GM18511 (cell line): ENCODE measurements around the gene FUOM.
"Not testable (repeated sequence)": the region's sequence is repeated elsewhere in the genome, so short reads cannot be mapped to it uniquely, and the experiment has no call there.

Experiments
- ATAC-seq: cut with Tn5 transposase; IDR thresholded peaks from one replicate; pipeline ENCODE4 v1.9.1; 2021; ENCODE audit warnings: mild to moderate bottlenecking, moderate library complexity; ENCODE audit not compliant: unreplicated experiment

The FUOM gene

GRCh38 chr10:133335246-133336117 is 22.3 kb downstream of the FUOM start:
- no peak for ATAC-seq

GRCh38 chr10:133334503-133335245 is 23.1 kb downstream of the FUOM start:
- no peak for ATAC-seq

GRCh38 chr10:133332936-133333699 is 24.7 kb downstream of the FUOM start:
- no peak for ATAC-seq

- ATAC-seq = peak; percentile 94
Observed at GRCh38 chr10:133329491-133330202, 28.2 kb downstream of the FUOM start.

GRCh38 chr10:133328358-133329343 is 29.2 kb downstream of the FUOM start:
- no peak for ATAC-seq

GRCh38 chr10:133327651-133328357 is 30.0 kb downstream of the FUOM start:
- ATAC-seq = no peak

GRCh38 chr10:133326745-133327650 is 30.8 kb downstream of the FUOM start:
- ATAC-seq = no peak

GRCh38 chr10:133326223-133326551 is 31.6 kb downstream of the FUOM start:
- ATAC-seq = no peak

- no peak for ATAC-seq
Observed at GRCh38 chr10:133325440-133326222, 32.2 kb downstream of the FUOM start.

GRCh38 chr10:133324857-133325260 is 33.0 kb downstream of the FUOM start:
- ATAC-seq = no peak

GRCh38 chr10:133324198-133324792 is 33.5 kb downstream of the FUOM start:
- ATAC-seq = peak; percentile 49

GRCh38 chr10:133322064-133322709 is 35.6 kb downstream of the FUOM start:
- ATAC-seq = not testable (repeated sequence)

GRCh38 chr10:133320852-133321422 is 36.9 kb downstream of the FUOM start:
- not testable (repeated sequence) for ATAC-seq

- ATAC-seq = peak; percentile 97
Observed at GRCh38 chr10:133318494-133319127, 39.2 kb downstream of the FUOM start.

GRCh38 chr10:133316732-133317131 is 41.1 kb downstream of the FUOM start:
- ATAC-seq = no peak
